Bronchial epithelial cell (primary cell): ENCODE data around the gene UNG. TPM values are rescaled to one million over a fixed set of nuclear protein-coding genes. Genes with fewer than 3 reads are reported as not detected.

Experiments
- DNase-seq: peaks from one replicate; pipeline ENCODE4 v3.0.0-alpha.2; 2010; ENCODE audit warnings: low read depth
- FAIRE-seq: peaks from 2 replicates; lab custom pipeline; 2011; peaks lifted over from hg19 to GRCh38; lab: Jason Lieb, UNC
- H3K27me3 ChIP-seq: 2 replicates; pipeline ENCODE4 v1.5.1; 2011; ENCODE audit warnings: low read length; ENCODE audit not compliant: control insufficient read depth, insufficient read depth
- H3K36me3 ChIP-seq: 2 replicates; pipeline ENCODE4 v1.5.1; 2011; ENCODE audit warnings: low read length; ENCODE audit not compliant: control insufficient read depth, insufficient read depth
- H3K4me3 ChIP-seq: 2 replicates; pipeline ENCODE4 v1.5.1; 2011; ENCODE audit warnings: mild to moderate bottlenecking, low read depth, low read length, control low read depth
- total RNA-seq: library from RNA; depleted of rRNA; stranded (reverse); fragments of >200 nt; gene quantifications from 2 replicates; pipeline ENCODE4 v1.2.1, GENCODE V29; 2014
- TF ChIP-seq, protein P1 (sequence below): IDR thresholded peaks from 2 replicates; pipeline ENCODE4 v1.5.1; 2011; ENCODE audit warnings: mild to moderate bottlenecking, moderate library complexity, low read length, control low read depth, inconsistent platforms; ENCODE audit not compliant: insufficient read depth, severe bottlenecking

UNG gene
- total RNA-seq, 1 donor from 2014 or later: 24.2 TPM

DNA sequence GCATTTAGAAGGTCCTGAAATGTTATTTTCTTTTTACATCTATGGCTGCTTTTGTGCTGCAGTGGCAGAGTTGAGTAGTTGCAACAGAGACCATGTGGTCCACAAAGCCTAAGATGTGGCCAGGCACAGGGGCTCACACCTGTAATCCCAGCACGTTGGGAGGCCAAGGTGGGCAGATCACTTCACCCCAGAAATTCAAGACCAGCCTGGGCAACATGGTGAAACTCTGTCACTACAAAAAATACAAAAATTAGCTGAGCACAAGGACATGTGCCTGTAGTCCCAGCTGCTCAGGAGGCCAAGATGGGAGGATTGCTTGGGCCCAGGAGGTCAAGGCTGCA lies 31.6 kb upstream of the UNG start:
- FAIRE-seq (peak; percentile 18), DNase-seq (no peak)
- Histone ChIP-seq H3K36me3 (peaks cover 2% of the 10 kb centered on the region), H3K4me3 (no peak overlapping the region), H3K27me3 (no peaks in the 10 kb centered on the region)
- TF ChIP-seq, protein P1, sequence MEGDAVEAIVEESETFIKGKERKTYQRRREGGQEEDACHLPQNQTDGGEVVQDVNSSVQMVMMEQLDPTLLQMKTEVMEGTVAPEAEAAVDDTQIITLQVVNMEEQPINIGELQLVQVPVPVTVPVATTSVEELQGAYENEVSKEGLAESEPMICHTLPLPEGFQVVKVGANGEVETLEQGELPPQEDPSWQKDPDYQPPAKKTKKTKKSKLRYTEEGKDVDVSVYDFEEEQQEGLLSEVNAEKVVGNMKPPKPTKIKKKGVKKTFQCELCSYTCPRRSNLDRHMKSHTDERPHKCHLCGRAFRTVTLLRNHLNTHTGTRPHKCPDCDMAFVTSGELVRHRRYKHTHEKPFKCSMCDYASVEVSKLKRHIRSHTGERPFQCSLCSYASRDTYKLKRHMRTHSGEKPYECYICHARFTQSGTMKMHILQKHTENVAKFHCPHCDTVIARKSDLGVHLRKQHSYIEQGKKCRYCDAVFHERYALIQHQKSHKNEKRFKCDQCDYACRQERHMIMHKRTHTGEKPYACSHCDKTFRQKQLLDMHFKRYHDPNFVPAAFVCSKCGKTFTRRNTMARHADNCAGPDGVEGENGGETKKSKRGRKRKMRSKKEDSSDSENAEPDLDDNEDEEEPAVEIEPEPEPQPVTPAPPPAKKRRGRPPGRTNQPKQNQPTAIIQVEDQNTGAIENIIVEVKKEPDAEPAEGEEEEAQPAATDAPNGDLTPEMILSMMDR: no peak

DNA sequence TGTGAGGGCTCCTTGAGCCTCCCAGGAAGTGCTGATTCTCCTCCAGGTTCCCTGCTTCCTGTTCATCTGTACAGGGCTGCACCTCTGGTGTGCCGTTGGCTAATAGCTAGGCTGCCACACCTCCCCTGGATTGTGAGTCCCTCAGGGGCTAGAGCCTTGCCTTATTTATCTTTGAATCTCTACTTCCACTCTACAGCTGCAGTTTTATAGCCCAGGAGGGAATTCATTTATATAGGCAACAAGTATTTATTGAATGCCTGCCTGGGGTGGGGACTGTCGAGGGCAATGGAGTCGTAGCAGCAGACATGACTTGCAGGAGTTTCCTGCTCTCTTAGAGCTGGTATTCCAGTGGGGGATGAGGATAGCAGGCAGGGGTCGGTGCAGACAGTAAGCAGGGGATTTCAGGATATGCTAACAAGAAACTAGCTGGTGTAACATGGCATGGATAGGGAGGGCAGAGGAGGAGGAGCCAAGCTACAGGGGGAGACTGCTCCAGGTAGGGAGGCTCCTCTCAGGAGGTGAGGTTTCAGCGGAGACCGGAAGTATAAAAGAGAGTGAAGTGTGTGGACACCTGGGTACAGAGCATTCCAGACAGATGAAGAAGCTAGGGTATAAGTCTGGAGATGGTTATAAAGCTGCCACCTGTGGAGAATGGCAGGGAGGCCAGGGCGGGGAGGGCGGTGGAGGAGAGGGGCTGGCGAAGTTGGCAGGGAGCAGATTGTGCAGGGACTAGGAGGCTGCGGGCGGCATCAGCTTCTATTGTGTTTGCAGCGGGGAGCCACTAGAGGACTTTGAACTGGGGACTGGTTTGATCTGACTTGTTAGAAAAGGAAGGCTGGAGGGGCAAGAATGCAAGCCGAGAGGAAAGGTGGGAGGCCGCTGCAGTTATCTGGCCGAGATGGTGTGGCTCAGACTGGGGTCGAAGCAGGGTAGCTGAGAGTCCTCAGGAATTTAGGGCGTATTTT lies 27.8 kb upstream of the UNG start:
- no peak overlapping the region for H3K4me3 ChIP-seq
- FAIRE-seq (no peak), DNase-seq (no peak)
- TF ChIP-seq, protein P1: no peak
- H3K27me3 ChIP-seq: no peaks in the 10 kb centered on the region
- peaks cover 2% of the 10 kb centered on the region for H3K36me3 ChIP-seq

DNA sequence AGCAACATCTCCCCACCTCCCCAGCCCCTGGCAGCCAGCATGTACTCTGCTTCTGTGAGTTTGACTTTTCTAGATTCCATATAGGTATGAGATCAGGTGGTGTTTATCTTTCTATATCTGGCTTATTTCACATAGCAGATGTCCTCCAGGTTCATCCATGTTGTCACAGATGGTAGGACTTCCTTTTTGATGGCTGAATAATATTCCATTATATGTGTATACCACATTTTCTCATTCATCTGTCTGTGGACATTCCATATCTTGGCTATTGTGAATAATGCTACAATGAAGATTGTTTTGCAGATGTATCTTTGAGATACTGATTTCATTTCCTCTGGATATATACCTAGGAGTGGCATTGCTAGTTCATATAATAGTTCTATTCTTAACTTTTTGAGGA lies 22.5 kb upstream of the UNG start:
- Histone ChIP-seq H3K27me3 (no peaks in the 10 kb centered on the region), H3K36me3 (no peaks in the 10 kb centered on the region), H3K4me3 (no peak overlapping the region)
- no peak for FAIRE-seq
- DNase-seq: no peak
- TF ChIP-seq, protein P1: no peak

DNA sequence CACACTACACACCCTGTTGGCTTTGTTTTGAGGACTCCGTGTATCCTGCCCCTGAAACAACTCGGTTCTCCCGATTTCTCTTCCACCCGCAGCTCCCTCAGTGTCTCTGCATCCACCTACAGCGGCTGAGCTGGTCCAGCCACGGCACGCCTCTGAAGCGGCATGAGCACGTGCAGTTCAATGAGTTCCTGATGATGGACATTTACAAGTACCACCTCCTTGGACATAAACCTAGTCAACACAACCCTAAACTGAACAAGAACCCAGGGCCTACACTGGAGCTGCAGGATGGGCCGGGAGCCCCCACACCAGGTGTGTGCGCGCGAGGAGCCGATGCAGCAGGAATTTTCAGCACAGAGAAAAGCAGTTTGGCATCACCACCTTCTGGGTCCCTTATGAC lies 14.6 kb upstream of the UNG start:
- FAIRE-seq (no peak), DNase-seq (no peak)
- H3K36me3 ChIP-seq: peaks cover 10% of the 10 kb centered on the region
- TF ChIP-seq, protein P1: no peak
- H3K4me3 ChIP-seq: no peak overlapping the region
- no peaks in the 10 kb centered on the region for H3K27me3 ChIP-seq

DNA sequence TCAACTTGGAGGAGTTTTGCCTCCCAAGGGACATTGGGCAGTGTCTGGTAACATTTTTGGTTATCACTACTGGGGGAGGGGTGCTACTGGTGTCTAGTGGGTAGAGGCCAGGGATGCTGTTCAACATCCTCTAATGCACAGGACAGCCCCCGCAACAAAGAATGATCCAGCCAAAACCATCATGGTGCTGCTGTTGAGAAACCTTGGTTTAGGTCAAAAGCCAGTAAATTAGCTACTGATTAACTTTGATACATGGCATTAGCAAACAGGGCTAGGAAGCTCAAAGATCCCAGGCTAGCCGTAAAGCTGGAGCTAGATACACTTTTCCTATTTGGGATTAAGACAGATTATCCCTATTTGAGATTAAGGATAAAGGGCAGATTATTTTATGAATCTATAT lies 13.0 kb upstream of the UNG start:
- Histone ChIP-seq H3K27me3 (no peaks in the 10 kb centered on the region), H3K4me3 (no peak overlapping the region), H3K36me3 (peaks cover 16% of the 10 kb centered on the region)
- FAIRE-seq (no peak), DNase-seq (no peak)
- TF ChIP-seq, protein P1: no peak
